GM13977 (cell line): ENCODE results near the gene VSIG8.

Experiments
- DNase-seq: peaks from one replicate; pipeline ENCODE4 v3.0.0; 2012; ENCODE audit warnings: low spot score
- in situ Hi-C: fragments of 300-500 bp; cut with MboI; formaldehyde crosslinking; loops from one replicate; pipeline ENCODE4 v1.12.0; 2022; ENCODE audit warnings: low sequenced_read_pairs, low pct_unique_long_range_greater_than_20kb, mixed read lengths, inconsistent platforms; ENCODE audit not compliant: unreplicated experiment
- TF ChIP-seq, protein P1 (sequence below): IDR thresholded peaks from 2 replicates; pipeline ENCODE4 v1.5.1; 2012; ENCODE audit warnings: mild to moderate bottlenecking, control low read depth; ENCODE audit not compliant: insufficient read depth; ENCODE audit errors: extremely low read depth, missing control alignments

Gene VSIG8

GRCh38 chr1:159847231-159847630, 15.2 kb downstream of the VSIG8 start:
- DNase-seq, result no peak
- TF ChIP-seq, protein P1, sequence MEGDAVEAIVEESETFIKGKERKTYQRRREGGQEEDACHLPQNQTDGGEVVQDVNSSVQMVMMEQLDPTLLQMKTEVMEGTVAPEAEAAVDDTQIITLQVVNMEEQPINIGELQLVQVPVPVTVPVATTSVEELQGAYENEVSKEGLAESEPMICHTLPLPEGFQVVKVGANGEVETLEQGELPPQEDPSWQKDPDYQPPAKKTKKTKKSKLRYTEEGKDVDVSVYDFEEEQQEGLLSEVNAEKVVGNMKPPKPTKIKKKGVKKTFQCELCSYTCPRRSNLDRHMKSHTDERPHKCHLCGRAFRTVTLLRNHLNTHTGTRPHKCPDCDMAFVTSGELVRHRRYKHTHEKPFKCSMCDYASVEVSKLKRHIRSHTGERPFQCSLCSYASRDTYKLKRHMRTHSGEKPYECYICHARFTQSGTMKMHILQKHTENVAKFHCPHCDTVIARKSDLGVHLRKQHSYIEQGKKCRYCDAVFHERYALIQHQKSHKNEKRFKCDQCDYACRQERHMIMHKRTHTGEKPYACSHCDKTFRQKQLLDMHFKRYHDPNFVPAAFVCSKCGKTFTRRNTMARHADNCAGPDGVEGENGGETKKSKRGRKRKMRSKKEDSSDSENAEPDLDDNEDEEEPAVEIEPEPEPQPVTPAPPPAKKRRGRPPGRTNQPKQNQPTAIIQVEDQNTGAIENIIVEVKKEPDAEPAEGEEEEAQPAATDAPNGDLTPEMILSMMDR, result no peak
- in situ Hi-C loops, result no loop called here

DNA sequence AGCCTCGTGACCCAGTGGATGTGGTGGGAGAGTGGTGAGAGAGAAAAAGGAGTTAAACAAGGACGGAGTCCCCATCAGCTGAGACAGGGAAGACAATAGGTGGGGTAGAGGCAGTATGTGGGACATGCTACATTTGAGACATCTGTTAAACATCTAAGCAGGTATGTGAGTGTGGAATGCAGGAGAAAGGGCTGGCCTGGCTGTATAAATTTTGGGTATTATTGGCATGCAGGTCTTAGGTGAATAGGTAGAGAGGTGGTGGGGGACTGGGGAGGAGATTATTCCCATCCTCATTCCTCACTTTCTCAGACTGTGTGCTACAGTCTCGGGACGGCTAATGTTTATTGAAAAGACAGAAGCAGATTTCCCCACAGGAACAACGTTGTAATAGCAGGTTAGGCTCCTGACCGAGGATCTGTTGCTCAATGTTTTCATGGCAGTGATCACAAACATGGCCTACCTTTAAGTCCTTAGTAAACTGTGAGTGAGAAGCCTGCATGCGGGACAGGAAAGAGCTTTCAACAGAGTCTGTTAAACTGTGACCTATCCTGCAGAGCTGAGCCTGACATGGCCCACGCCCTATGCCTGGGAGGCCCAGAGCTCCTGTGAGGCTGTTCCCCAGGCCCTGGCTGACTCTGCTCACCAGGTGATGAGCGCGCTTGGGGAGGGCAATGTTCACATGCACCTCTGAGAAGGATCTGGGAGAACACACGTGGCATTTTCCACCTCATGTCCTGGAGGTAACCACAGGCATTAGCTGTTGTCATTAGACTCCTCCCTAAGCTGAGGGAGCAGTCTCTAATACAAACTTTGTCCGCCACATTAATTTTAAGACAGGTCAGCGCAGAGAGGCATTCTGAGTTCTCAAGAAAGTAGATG, 16.5 kb downstream of the VSIG8 start:
- DNase-seq, result no peak
- in situ Hi-C loops, result no loop called here
- TF ChIP-seq, protein P1, result no peak

DNA sequence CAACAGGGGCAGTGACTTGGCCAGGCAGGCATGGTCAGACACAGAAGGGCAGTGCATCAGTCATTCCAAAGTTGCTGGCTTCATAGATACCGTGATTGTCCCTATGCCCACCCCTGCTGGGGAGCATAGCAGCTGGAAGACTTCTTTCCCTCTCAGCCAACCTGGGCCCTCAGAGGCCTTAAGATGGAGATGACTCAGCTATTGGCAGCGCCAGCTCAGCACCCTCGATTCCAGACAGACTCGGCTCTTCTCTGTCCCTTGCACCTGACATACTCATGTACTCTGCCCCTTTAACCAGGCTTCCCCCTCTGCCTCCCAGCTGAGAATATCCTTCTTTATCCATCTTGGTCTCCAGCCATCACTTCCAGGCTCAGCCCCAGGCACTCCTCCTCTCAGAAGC, 19.0 kb downstream of the VSIG8 start:
- no peak for DNase-seq
- in situ Hi-C loops, result no loop called here
- TF ChIP-seq, protein P1, result no peak

DNA sequence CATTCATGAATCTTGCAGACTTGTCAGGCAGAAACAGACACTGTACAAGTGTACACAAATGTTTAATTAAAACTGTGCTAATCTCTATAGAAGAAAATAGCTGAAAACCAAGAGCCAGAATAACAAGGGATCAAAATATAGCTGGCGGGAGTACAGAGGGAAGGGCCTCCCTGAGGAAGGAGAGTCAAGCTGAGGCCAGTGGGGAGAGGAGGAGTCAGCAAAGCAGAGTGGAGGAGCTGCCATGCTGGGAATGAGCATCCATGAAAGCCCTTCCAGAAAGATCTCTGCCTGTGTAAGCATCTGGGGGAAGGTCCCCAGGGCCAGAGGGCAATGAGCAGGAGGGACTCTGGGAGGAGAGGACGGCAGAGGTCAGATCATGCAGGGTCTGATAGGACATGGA, 20.7 kb downstream of the VSIG8 start:
- TF ChIP-seq, protein P1, result no peak
- DNase-seq, result no peak
- in situ Hi-C loops, result no loop called here

GRCh38 chr1:159839116-159839849, 23.2 kb downstream of the VSIG8 start:
- in situ Hi-C loops, result no loop called here
- peak; percentile 66 for DNase-seq
- TF ChIP-seq, protein P1, result no peak

GRCh38 chr1:159838715-159839114, 23.7 kb downstream of the VSIG8 start:
- peak; percentile 37 for DNase-seq
- in situ Hi-C loops, result no loop called here
- TF ChIP-seq, protein P1, result no peak
